Sigmoid colon (tissue), 3 donors: Measurements from ENCODE around the gene EXOC6.

Experiments used
- CTCF ChIP-seq, 4 experiments: fragments of 450-650 bp in 3 of 4; fragments of 200-600 bp in 1 of 4; IDR thresholded peaks; one replicate each; pipeline ENCODE4 v1.5.1; 2016 to 2019; ENCODE audit warnings: antibody characterized with exemption in 4 of 4, mild to moderate bottlenecking in 3 of 4, moderate library complexity in 2 of 4
- POLR2A ChIP-seq, 2 donors: fragments of 450-650 bp; IDR thresholded peaks; one replicate each; pipeline ENCODE4 v1.6.1; 2016; ENCODE audit warnings: antibody characterized with exemption in 2 of 2, mild to moderate bottlenecking in 2 of 2, moderate library complexity in 2 of 2

- TF ChIP-seq CTCF (IDR thresholded peaks at IDR 0.05) (no peak), POLR2A (IDR thresholded peaks at IDR 0.05) (no peak)
Measured at GRCh38 chr10:93079663-93080349, 231.5 kb downstream of the EXOC6 start.
